ENCODE results near the gene KLK3.

Gene KLK3

DNA sequence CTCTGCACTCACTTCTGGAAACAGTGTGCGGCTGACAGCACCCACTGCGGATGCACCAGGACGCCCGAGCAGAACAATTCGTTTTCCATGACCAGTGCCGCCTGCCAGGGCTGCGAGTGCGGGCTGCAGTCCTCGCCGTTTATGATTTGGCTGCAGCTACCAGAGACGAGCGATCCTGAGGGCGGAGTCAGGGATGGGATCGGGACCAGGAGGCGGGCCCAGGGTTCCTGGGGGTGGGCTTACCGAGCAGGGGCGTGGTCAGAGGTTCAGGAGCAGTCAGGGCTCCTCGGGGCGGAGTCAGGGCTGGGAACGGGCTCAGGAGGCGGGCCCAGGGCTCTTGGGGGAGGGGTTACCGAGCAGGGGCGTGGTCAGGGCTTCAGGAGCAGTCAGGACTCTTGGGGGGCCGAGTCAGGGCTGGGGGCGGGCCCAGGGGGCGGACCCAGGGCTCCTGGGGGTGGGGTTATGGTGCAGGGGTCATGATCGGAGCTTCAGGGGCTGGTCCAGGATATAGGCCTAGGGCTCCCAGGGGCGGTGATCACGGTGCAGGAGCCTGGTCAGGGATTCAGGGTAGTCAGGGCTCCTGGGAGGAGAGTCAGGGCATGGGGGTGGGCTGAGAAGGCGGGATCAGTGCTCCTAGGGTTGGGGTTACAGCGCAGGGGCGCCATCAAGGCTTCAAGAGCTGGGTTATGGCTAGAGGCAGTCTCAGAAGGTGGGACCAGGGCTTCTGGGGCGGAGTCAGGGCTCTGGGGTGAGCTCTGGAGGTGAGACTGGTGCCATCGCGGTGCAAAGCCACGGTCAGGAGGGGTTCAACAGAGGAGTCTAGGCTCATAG is 54.7 kb downstream of the KLK3 start:
- H3K27me3 ChIP-seq (ENCODE audit: insufficient read depth, low read depth, severe bottlenecking), result peaks cover 74% of the 10 kb centered on the region
- DNase-seq, result peak; percentile 11
- TF ChIP-seq, protein P1, sequence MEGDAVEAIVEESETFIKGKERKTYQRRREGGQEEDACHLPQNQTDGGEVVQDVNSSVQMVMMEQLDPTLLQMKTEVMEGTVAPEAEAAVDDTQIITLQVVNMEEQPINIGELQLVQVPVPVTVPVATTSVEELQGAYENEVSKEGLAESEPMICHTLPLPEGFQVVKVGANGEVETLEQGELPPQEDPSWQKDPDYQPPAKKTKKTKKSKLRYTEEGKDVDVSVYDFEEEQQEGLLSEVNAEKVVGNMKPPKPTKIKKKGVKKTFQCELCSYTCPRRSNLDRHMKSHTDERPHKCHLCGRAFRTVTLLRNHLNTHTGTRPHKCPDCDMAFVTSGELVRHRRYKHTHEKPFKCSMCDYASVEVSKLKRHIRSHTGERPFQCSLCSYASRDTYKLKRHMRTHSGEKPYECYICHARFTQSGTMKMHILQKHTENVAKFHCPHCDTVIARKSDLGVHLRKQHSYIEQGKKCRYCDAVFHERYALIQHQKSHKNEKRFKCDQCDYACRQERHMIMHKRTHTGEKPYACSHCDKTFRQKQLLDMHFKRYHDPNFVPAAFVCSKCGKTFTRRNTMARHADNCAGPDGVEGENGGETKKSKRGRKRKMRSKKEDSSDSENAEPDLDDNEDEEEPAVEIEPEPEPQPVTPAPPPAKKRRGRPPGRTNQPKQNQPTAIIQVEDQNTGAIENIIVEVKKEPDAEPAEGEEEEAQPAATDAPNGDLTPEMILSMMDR (IDR thresholded peaks at IDR 0.05; ENCODE audit: low read depth, low read length), result no peak
- no peak overlapping the region for H3K27ac ChIP-seq
- no peak overlapping the region for H3K4me3 ChIP-seq (ENCODE audit: low read depth, low read length)
- no peaks in the 10 kb centered on the region for H3K36me3 ChIP-seq
- H3K9me3 ChIP-seq (ENCODE audit: severe bottlenecking), result no peaks in the 10 kb centered on the region
